IMR-90 (cell line): Measurements from ENCODE around the gene APOC4. TPM values are rescaled to one million over a fixed set of nuclear protein-coding genes. Genes with fewer than 3 reads are reported as not detected.

Experiments
- ATAC-seq: fragments of 200-7000 bp; cut with Tn5 transposase; 2 replicates; pipeline ENCODE4 v1.9.1; 2020; ENCODE audit warnings: low read depth, mild to moderate bottlenecking, moderate library complexity
- BruUV-seq: library from RNA; stranded (reverse); fragments of 400-500 nt; replicated peaks from 2 replicates; lab custom pipeline; 2021; lab: Mats Ljungman, UMichigan
- CTCF ChIA-PET: fragments of 300-600 bp; formaldehyde crosslinking; extraction: SDS; loops from one replicate; lab custom pipeline; 2021; ENCODE audit warnings: antibody characterized with exemption; lab: Yijun Ruan, JAX
- POLR2A ChIA-PET: fragments of 300-600 bp; sonication (Branson Sonifier 250); formaldehyde crosslinking; loops from one replicate; lab custom pipeline; 2022; ENCODE audit warnings: antibody characterized with exemption; ENCODE audit not compliant: unreplicated experiment; lab: Charles Lee
- DNase-seq: peaks from one replicate; pipeline ENCODE4 v3.0.0; 2013
- H2AFZ ChIP-seq: replicated peaks from 2 replicates; pipeline ENCODE3; 2013; ENCODE audit warnings: low read length, mild to moderate bottlenecking; ENCODE audit not compliant: poor library complexity
- H2AK5ac ChIP-seq: 2 replicates; pipeline ENCODE4 v1.6.1; 2013; ENCODE audit warnings: low read depth, low read length, inconsistent platforms
- H2AK9ac ChIP-seq: replicated peaks from 2 replicates; pipeline ENCODE3; 2013; ENCODE audit warnings: mild to moderate bottlenecking, low read depth, low read length, moderate library complexity; ENCODE audit not compliant: poor library complexity
- H2BK120ac ChIP-seq: 2 replicates; pipeline ENCODE4 v1.6.1; 2013; ENCODE audit warnings: low read depth, low read length, inconsistent platforms
- H2BK15ac ChIP-seq: 3 replicates; pipeline ENCODE4 v1.6.1; 2013; ENCODE audit warnings: low read depth, low read length, inconsistent platforms
- H2BK20ac ChIP-seq: 2 replicates; pipeline ENCODE4 v1.6.1; 2013; ENCODE audit warnings: low read depth, mild to moderate bottlenecking, inconsistent platforms, low read length, moderate library complexity
- H2BK5ac ChIP-seq: 2 replicates; pipeline ENCODE4 v1.6.1; 2013; ENCODE audit warnings: mild to moderate bottlenecking, low read depth, low read length, inconsistent platforms; ENCODE audit not compliant: poor library complexity, severe bottlenecking
- H3K14ac ChIP-seq: replicated peaks from 2 replicates; pipeline ENCODE4 v1.6.1; 2013; ENCODE audit warnings: low read depth, low read length, inconsistent platforms
- H3K18ac ChIP-seq: 2 replicates; pipeline ENCODE4 v1.6.1; 2013; ENCODE audit warnings: low read depth, low read length, control low read depth
- H3K23ac ChIP-seq: 2 replicates; pipeline ENCODE4 v1.6.1; 2013; ENCODE audit warnings: low read depth, low read length, inconsistent platforms
- H3K27ac ChIP-seq: 2 replicates; pipeline ENCODE4 v1.5.1; 2013; ENCODE audit warnings: mild to moderate bottlenecking, control low read depth, low read length; ENCODE audit not compliant: insufficient read depth
- H3K27me3 ChIP-seq: 2 replicates; pipeline ENCODE4 v1.6.1; 2013; ENCODE audit warnings: low read length; ENCODE audit not compliant: control insufficient read depth, insufficient read depth
- H3K36me3 ChIP-seq: 2 replicates; pipeline ENCODE4 v1.6.1; 2013; ENCODE audit warnings: low read length, mixed read lengths; ENCODE audit not compliant: control insufficient read depth, insufficient read depth
- H3K4ac ChIP-seq: 2 replicates; pipeline ENCODE4 v1.6.1; 2013; ENCODE audit warnings: low read depth, low read length, inconsistent platforms
- H3K4me1 ChIP-seq: 2 replicates; pipeline ENCODE4 v1.6.1; 2013; ENCODE audit warnings: low read length, mixed read lengths; ENCODE audit not compliant: control insufficient read depth, insufficient read depth
- H3K4me2 ChIP-seq: 2 replicates; pipeline ENCODE4 v1.6.1; 2013; ENCODE audit warnings: low read depth, mild to moderate bottlenecking, control low read depth, low read length, moderate library complexity
- H3K4me3 ChIP-seq: 2 replicates; pipeline ENCODE4 v1.5.1; 2013; ENCODE audit warnings: low read depth, mild to moderate bottlenecking, control low read depth, low read length, moderate library complexity; ENCODE audit not compliant: insufficient read depth
- H3K56ac ChIP-seq: 2 replicates; pipeline ENCODE4 v1.6.1; 2013; ENCODE audit warnings: low read length, inconsistent platforms; ENCODE audit not compliant: insufficient read depth; ENCODE audit errors: extremely low read depth
- H3K79me1 ChIP-seq, 2 experiments: 2 replicates each; pipeline ENCODE4 v1.6.1; 2013; ENCODE audit warnings: low read length in 2 of 2, inconsistent platforms in 1 of 2, low read depth in 1 of 2
- H3K9ac ChIP-seq: 2 replicates; pipeline ENCODE4 v1.6.1; 2013; ENCODE audit warnings: low read depth, low read length, control low read depth
- H3K9me1 ChIP-seq: 2 replicates; pipeline ENCODE4 v1.6.1; 2013; ENCODE audit warnings: low read length, inconsistent platforms; ENCODE audit not compliant: insufficient read depth
- H3K9me3 ChIP-seq: 2 replicates; pipeline ENCODE4 v1.6.1; 2013; ENCODE audit warnings: low read length; ENCODE audit not compliant: control insufficient read depth, insufficient read depth
- H4K20me1 ChIP-seq: 2 replicates; pipeline ENCODE4 v1.6.1; 2013; ENCODE audit warnings: low read length, inconsistent platforms; ENCODE audit not compliant: insufficient read depth
- H4K5ac ChIP-seq: 2 replicates; pipeline ENCODE4 v1.6.1; 2013; ENCODE audit warnings: mild to moderate bottlenecking, low read depth, low read length, control low read depth
- H4K8ac ChIP-seq, 2 experiments: 2 replicates each; pipeline ENCODE4 v1.6.1; 2013; ENCODE audit warnings: low read depth in 2 of 2, low read length in 2 of 2, control low read depth in 1 of 2, inconsistent platforms in 1 of 2
- H4K91ac ChIP-seq: 2 replicates; pipeline ENCODE4 v1.6.1; 2013; ENCODE audit warnings: low read depth, low read length, inconsistent platforms; ENCODE audit not compliant: insufficient read depth
- BHLHE40 ChIP-seq: fragments of 150-350 bp; IDR thresholded peaks from 2 replicates; pipeline ENCODE4 v1.6.1; 2016; ENCODE audit warnings: mild to moderate bottlenecking, low read depth, low read length
- CEBPB ChIP-seq: IDR thresholded peaks from 2 replicates; pipeline ENCODE4 v1.6.1; 2012; ENCODE audit warnings: low read depth, low read length, improper control_type of control experiment
- CHD1 ChIP-seq: IDR thresholded peaks from 2 replicates; pipeline ENCODE4 v1.6.1; 2012; ENCODE audit warnings: low read depth, low read length, improper control_type of control experiment
- CTCF ChIP-seq: conservative IDR thresholded peaks from 2 replicates; pipeline ENCODE4 v1.5.1; 2012; ENCODE audit warnings: mild to moderate bottlenecking, low read depth, low read length, improper control_type of control experiment
- ELK1 ChIP-seq: fragments of 150-350 bp; IDR thresholded peaks from 2 replicates; pipeline ENCODE4 v1.6.1; 2016; ENCODE audit warnings: low read depth, mild to moderate bottlenecking, low read length, moderate library complexity, borderline replicate concordance
- FOS ChIP-seq: fragments of 150-350 bp; IDR thresholded peaks from 2 replicates; pipeline ENCODE4 v1.6.1; 2016; ENCODE audit warnings: low read depth, low read length
- MAFK ChIP-seq: IDR thresholded peaks from 2 replicates; pipeline ENCODE4 v1.6.1; 2012; ENCODE audit warnings: low read depth, low read length, improper control_type of control experiment
- MAZ ChIP-seq: IDR thresholded peaks from 2 replicates; pipeline ENCODE4 v1.6.1; 2012; ENCODE audit warnings: low read depth, mild to moderate bottlenecking, low read length, improper control_type of control experiment, moderate library complexity, borderline replicate concordance
- MXI1 ChIP-seq: IDR thresholded peaks from 2 replicates; pipeline ENCODE4 v1.6.1; 2012; ENCODE audit warnings: low read depth, mild to moderate bottlenecking, low read length, moderate library complexity, borderline replicate concordance
- NFE2L2 ChIP-seq: fragments of 150-350 bp; IDR thresholded peaks from 2 replicates; pipeline ENCODE4 v1.6.1; 2016; ENCODE audit warnings: low read depth, mild to moderate bottlenecking, low read length
- POLR2A ChIP-seq: IDR thresholded peaks from 2 replicates; pipeline ENCODE4 v1.6.1; 2012; ENCODE audit warnings: mild to moderate bottlenecking, low read depth, low read length
- RAD21 ChIP-seq: IDR thresholded peaks from 2 replicates; pipeline ENCODE4 v1.6.1; 2012; ENCODE audit warnings: low read length, improper control_type of control experiment
- RCOR1 ChIP-seq: IDR thresholded peaks from 2 replicates; pipeline ENCODE4 v1.6.1; 2012; ENCODE audit warnings: mild to moderate bottlenecking, low read length, improper control_type of control experiment; ENCODE audit not compliant: insufficient replicate concordance
- RFX5 ChIP-seq: IDR thresholded peaks from 2 replicates; pipeline ENCODE4 v1.8.0; 2012; ENCODE audit warnings: low read depth, mild to moderate bottlenecking, low read length, moderate library complexity
- SMC3 ChIP-seq: fragments of 150-350 bp; IDR thresholded peaks from 2 replicates; pipeline ENCODE4 v1.6.1; 2016; ENCODE audit warnings: low read depth, mild to moderate bottlenecking, antibody characterized with exemption, low read length, moderate library complexity
- USF2 ChIP-seq: fragments of 150-350 bp; IDR thresholded peaks from 2 replicates; pipeline ENCODE4 v1.6.1; 2017; ENCODE audit warnings: mild to moderate bottlenecking, antibody characterized with exemption, low read length, low read depth
- WGBS, 2 experiments: methylation state at CpG; one replicate each; pipeline versions ENCODE4 v1.1.5 to v1.1.7; 2013; ENCODE audit warnings: missing lambda C conversion rate in 2 of 2; ENCODE audit not compliant: insufficient read length in 1 of 2; ENCODE audit errors: extremely low coverage in 2 of 2; 5-methylcytosine and 5-hydroxymethylcytosine counted together
- dilution Hi-C: fragments of 300-500 bp; cut with HindIII; formaldehyde crosslinking; loops from one replicate; pipeline ENCODE4 v1.14.3; 2018; ENCODE audit warnings: low sequenced_read_pairs; ENCODE audit not compliant: unreplicated experiment
- in situ Hi-C: fragments of 300-500 bp; cut with MboI; formaldehyde crosslinking; loops from 3 replicates; pipeline ENCODE4 v1.14.3; 2019; ENCODE audit warnings: low sequenced_read_pairs, inconsistent platforms, mixed read lengths
- intact Hi-C: fragments of 100-400 bp; cut with micrococcal nuclease; formaldehyde crosslinking; loops from 2 replicates; pipeline ENCODE4 v1.10.0; 2022
- polyA plus RNA-seq, 3 experiments: library from polyadenylated mRNA; depleted of rRNA; stranded (reverse); fragments of >200 nt; gene quantifications; 2 replicates each; pipeline ENCODE4 v1.2.3, GENCODE V29; 2012; ENCODE audit warnings: low replicate concordance in 1 of 3
- total RNA-seq: library from RNA; depleted of rRNA; stranded (reverse); fragments of >200 nt; gene quantifications from 2 replicates; pipeline ENCODE4 v1.2.3, GENCODE V29; 2012

The APOC4 gene
- total and polyA plus RNA-seq, 2 of the 4 experiments (the other 2 are of a cell fraction) = not detected

- ATAC-seq = no peak
- H3K14ac ChIP-seq = no peak overlapping the region
- H2BK20ac ChIP-seq = no peak overlapping the region
- H3K4me3 ChIP-seq = no peak overlapping the region
- H2BK120ac ChIP-seq = no peak overlapping the region
- H4K20me1 ChIP-seq = peaks cover 10% of the 10 kb centered on the region
- H4K8ac ChIP-seq = no peak overlapping the region
- H2BK15ac ChIP-seq = no peak overlapping the region
- H3K27ac ChIP-seq = no peak overlapping the region
- in situ Hi-C loops = no loop called here
- H3K18ac ChIP-seq = no peak overlapping the region
- no peak for DNase-seq
- no CpG with 5 or more reads among the region's 6 CpGs for WGBS, 2 experiments
- no peak overlapping the region for H3K9ac ChIP-seq
- no peaks in the 10 kb centered on the region for H3K9me3 ChIP-seq
- no peak overlapping the region for H2BK5ac ChIP-seq
- H3K36me3 ChIP-seq = peaks cover 41% of the 10 kb centered on the region
- ChIA-PET CTCF (no interaction called here), POLR2A (no interaction called here)
- intact Hi-C loops = no loop called here
- H3K27me3 ChIP-seq = no peaks in the 10 kb centered on the region
- H3K4me1 ChIP-seq = peaks cover 4% of the 10 kb centered on the region
- no TSS peak for BruUV-seq
- dilution Hi-C loops = no loop called here
- H3K79me1 ChIP-seq = peaks cover 20 to 43% of the 10 kb centered on the region in 2 experiments
- H4K91ac ChIP-seq = no peak overlapping the region
- H3K56ac ChIP-seq = no peak overlapping the region
- H3K4ac ChIP-seq = no peak overlapping the region
- H3K9me1 ChIP-seq = peaks cover 7% of the 10 kb centered on the region
- no peak overlapping the region for H3K23ac ChIP-seq
- no peak overlapping the region for H4K5ac ChIP-seq
- H3K4me2 ChIP-seq = no peak overlapping the region
- no peak overlapping the region for H2AK5ac ChIP-seq
- TF ChIP-seq RFX5 (no peak), MAFK (no peak), MAZ (no peak), CHD1 (no peak), RCOR1 (no peak), CTCF (no peak), FOS (no peak), MXI1 (no peak), BHLHE40 (no peak), NFE2L2 (no peak), RAD21 (no peak), USF2 (no peak), CEBPB (no peak), ELK1 (no peak), SMC3 (no peak), POLR2A (no peak)
- H2AFZ ChIP-seq = no peak overlapping the region
- no peak overlapping the region for H2AK9ac ChIP-seq
Observed at GRCh38 chr19:44894052-44894400, 48.0 kb upstream of the APOC4 start.
